Neural progenitor cell (in vitro differentiated cells): ENCODE measurements around the gene NLGN2. TPM values are rescaled to one million over a fixed set of nuclear protein-coding genes. Genes with fewer than 3 reads are reported as not detected.

Experiments
- DNase-seq: peaks from one replicate; pipeline ENCODE4 v3.0.0-alpha.2; 2016; ENCODE audit warnings: low spot score
- H2AFZ ChIP-seq: fragments of 200-600 bp; sonication (generic); replicated peaks from 2 replicates; pipeline ENCODE4 v1.6.1; 2016; ENCODE audit warnings: antibody characterized with exemption
- H3F3A ChIP-seq: fragments of 200-600 bp; sonication (generic); 2 replicates; pipeline ENCODE4 v1.6.1; 2016; ENCODE audit warnings: antibody characterized with exemption, low read depth
- H3K27ac ChIP-seq: fragments of 200-600 bp; sonication (generic); 2 replicates; pipeline ENCODE4 v1.5.1; 2016; ENCODE audit warnings: mild to moderate bottlenecking
- H3K27me3 ChIP-seq: fragments of 200-600 bp; sonication (generic); 2 replicates; pipeline ENCODE4 v1.6.1; 2016; ENCODE audit warnings: mild to moderate bottlenecking, moderate library complexity
- H3K36me3 ChIP-seq: fragments of 200-600 bp; sonication (generic); 2 replicates; pipeline ENCODE4 v1.5.1; 2016
- H3K4me1 ChIP-seq: fragments of 200-600 bp; sonication (generic); 2 replicates; pipeline ENCODE4 v1.6.1; 2016; ENCODE audit warnings: mixed run types
- H3K4me2 ChIP-seq: fragments of 200-600 bp; sonication (generic); 2 replicates; pipeline ENCODE4 v1.6.1; 2016
- H3K4me3 ChIP-seq: fragments of 200-600 bp; sonication (generic); 2 replicates; pipeline ENCODE4 v1.5.1; 2016
- H3K79me2 ChIP-seq: fragments of 200-600 bp; sonication (generic); 2 replicates; pipeline ENCODE4 v1.6.1; 2016; ENCODE audit warnings: low read depth
- H3K9ac ChIP-seq: fragments of 200-600 bp; sonication (generic); 2 replicates; pipeline ENCODE4 v1.6.1; 2016
- H3K9me3 ChIP-seq: fragments of 200-600 bp; sonication (generic); 2 replicates; pipeline ENCODE4 v1.5.1; 2016; ENCODE audit warnings: low read depth
- H4K20me1 ChIP-seq: fragments of 200-600 bp; sonication (generic); 2 replicates; pipeline ENCODE4 v1.6.1; 2016; ENCODE audit warnings: low read depth
- H3K27ac Mint-ChIP-seq: 3 replicates; pipeline ENCODE4 v1.8.0; 2021; ENCODE audit warnings: mixed read lengths
- H3K27me3 Mint-ChIP-seq: 2 replicates; pipeline ENCODE4 v1.8.0; 2022; ENCODE audit warnings: low read depth, mild to moderate bottlenecking, inconsistent platforms, moderate library complexity, mixed read lengths; ENCODE audit not compliant: insufficient read depth
- H3K36me3 Mint-ChIP-seq: 3 replicates; pipeline ENCODE4 v1.8.0; 2021; ENCODE audit warnings: mixed read lengths
- H3K4me1 Mint-ChIP-seq: 3 replicates; pipeline ENCODE4 v1.8.0; 2021; ENCODE audit warnings: mixed read lengths
- H3K4me3 Mint-ChIP-seq: 3 replicates; pipeline ENCODE4 v1.8.0; 2021; ENCODE audit warnings: mild to moderate bottlenecking, moderate library complexity, mixed read lengths
- H3K9me3 Mint-ChIP-seq: 3 replicates; pipeline ENCODE4 v1.8.0; 2020; ENCODE audit warnings: mixed read lengths
- CTCF ChIP-seq: fragments of 200-600 bp; sonication (generic); IDR thresholded peaks from 2 replicates; pipeline ENCODE4 v1.5.1; 2017; ENCODE audit warnings: antibody characterized with exemption, mild to moderate bottlenecking
- EZH2 ChIP-seq: fragments of 200-600 bp; sonication (generic); IDR thresholded peaks from 2 replicates; pipeline ENCODE4 v1.6.1; 2017; ENCODE audit warnings: antibody characterized with exemption, mild to moderate bottlenecking, moderate library complexity
- EZH2phosphoT487 ChIP-seq: fragments of 200-600 bp; sonication (generic); IDR thresholded peaks from 2 replicates; pipeline ENCODE4 v1.6.1; 2017; ENCODE audit warnings: antibody characterized with exemption
- total RNA-seq: library from RNA; depleted of rRNA; stranded (reverse); fragments of >200 nt; gene quantifications from 2 replicates; pipeline ENCODE4 v1.2.3, GENCODE V29; 2015; ENCODE audit warnings: low replicate concordance

Gene NLGN2
- total RNA-seq, 1 donor from 2014 or later = 13.9 TPM

GRCh38 chr17:7426896-7427489 lies 19.3 kb downstream of the NLGN2 start:
- no peak overlapping the region for H3K27ac ChIP-seq
- TF ChIP-seq EZH2 (no peak), CTCF (no peak), EZH2phosphoT487 (no peak)
- H3K9me3 ChIP-seq = no peaks in the 10 kb centered on the region
- H3K4me2 ChIP-seq = no peak overlapping the region
- H3K79me2 ChIP-seq = no peaks in the 10 kb centered on the region
- no peaks in the 10 kb centered on the region for H3K4me1 ChIP-seq
- no peak overlapping the region for H3K4me3 ChIP-seq
- H3K36me3 Mint-ChIP-seq = no peaks in the 10 kb centered on the region
- no peaks in the 10 kb centered on the region for H3K27me3 ChIP-seq
- no peaks in the 10 kb centered on the region for H4K20me1 ChIP-seq
- peaks cover 3% of the 10 kb centered on the region for H3K4me1 Mint-ChIP-seq
- H3K36me3 ChIP-seq = no peaks in the 10 kb centered on the region
- no peak for DNase-seq
- H3K9me3 Mint-ChIP-seq = no peaks in the 10 kb centered on the region
- H3F3A ChIP-seq = no peaks in the 10 kb centered on the region
- H3K27me3 Mint-ChIP-seq = peaks cover 17% of the 10 kb centered on the region
- no peak overlapping the region for H3K9ac ChIP-seq
- H2AFZ ChIP-seq = no peak overlapping the region
- no peak overlapping the region for H3K4me3 Mint-ChIP-seq
- no peak overlapping the region for H3K27ac Mint-ChIP-seq

GRCh38 chr17:7427549-7427948 lies 19.9 kb downstream of the NLGN2 start:
- H3K9me3 Mint-ChIP-seq = no peaks in the 10 kb centered on the region

GRCh38 chr17:7428557-7428956 lies 20.9 kb downstream of the NLGN2 start, which contains the start of gene SPEM3:
SPEM3 (plus strand) TSS chr17:7428857; CDS start chr17:7428903, 46 bp downstream.
- TF ChIP-seq EZH2phosphoT487 = no peak
- TF ChIP-seq EZH2 = no peak
- no peak for TF ChIP-seq CTCF
- H4K20me1 ChIP-seq = no peaks in the 10 kb centered on the region
- peaks cover 7% of the 10 kb centered on the region for H3K27me3 Mint-ChIP-seq
- H3K27ac Mint-ChIP-seq = peak within 1 kb of the TSS; percentile 74
- no peak within 1 kb of the TSS for H3K4me3 ChIP-seq
- no peak within 1 kb of the TSS for H3K4me2 ChIP-seq
- peaks cover 3% of the 10 kb centered on the region for H3K4me1 Mint-ChIP-seq
- no peaks in the 10 kb centered on the region for H3F3A ChIP-seq
- no peak within 1 kb of the TSS for H3K9ac ChIP-seq
- no peaks in the 10 kb centered on the region for H3K27me3 ChIP-seq
- H3K4me1 ChIP-seq = no peaks in the 10 kb centered on the region
- H3K9me3 ChIP-seq = no peaks in the 10 kb centered on the region
- H3K9me3 Mint-ChIP-seq = no peaks in the 10 kb centered on the region
- no peak within 1 kb of the TSS for H2AFZ ChIP-seq
- no peak within 1 kb of the TSS for H3K27ac ChIP-seq
- no peaks in the 10 kb centered on the region for H3K36me3 ChIP-seq
- no peaks in the 10 kb centered on the region for H3K79me2 ChIP-seq
- H3K4me3 Mint-ChIP-seq = no peak within 1 kb of the TSS
- H3K36me3 Mint-ChIP-seq = no peaks in the 10 kb centered on the region
- DNase-seq = no peak

More at GRCh38 chr17:7427549-7427948, 19.9 kb downstream of the NLGN2 start:
- DNase-seq = no peak
- Histone ChIP-seq H3K27me3 (no peaks in the 10 kb centered on the region), H3K27ac (no peak overlapping the region), H3K4me1 (no peaks in the 10 kb centered on the region), H3K9me3 (no peaks in the 10 kb centered on the region), H3K9ac (no peak overlapping the region), H4K20me1 (no peaks in the 10 kb centered on the region), H3K4me3 (no peak overlapping the region), H2AFZ (no peak overlapping the region), H3K36me3 (no peaks in the 10 kb centered on the region), H3K79me2 (no peaks in the 10 kb centered on the region), H3F3A (no peaks in the 10 kb centered on the region), H3K4me2 (no peak overlapping the region)
- TF ChIP-seq EZH2phosphoT487 (no peak), EZH2 (no peak), CTCF (no peak)
- Mint-ChIP-seq H3K27ac (peak overlapping the region; percentile 17), H3K27me3 (peaks cover 13% of the 10 kb centered on the region), H3K4me3 (no peak overlapping the region), H3K36me3 (no peaks in the 10 kb centered on the region), H3K4me1 (peaks cover 3% of the 10 kb centered on the region)
